ENCODE measurements around the gene CDK12. TPM values are rescaled to one million over a fixed set of nuclear protein-coding genes. Genes with fewer than 3 reads are reported as not detected.
"Not testable (repeated sequence)": the region's sequence is repeated elsewhere in the genome, so short reads cannot be mapped to it uniquely, and the experiment has no call there.

The CDK12 gene
- total and polyA plus RNA-seq, 2 experiments from 2014 or later: 20.9 to 55.3 TPM

- Histone ChIP-seq H4K20me1 (replicated peaks; ENCODE audit: insufficient read depth) (no peaks in the 10 kb centered on the region), H3K9me2 (ENCODE audit: insufficient read depth) (no peaks in the 10 kb centered on the region), H3K27me3 (ENCODE audit: insufficient read depth) (no peaks in the 10 kb centered on the region), H3K27ac (ENCODE audit: low read depth) (no peak overlapping the region), H3K4me3 (no peak overlapping the region), H3K79me2 (replicated peaks; ENCODE audit: insufficient read depth) (no peaks in the 10 kb centered on the region), H2AFZ (no peak overlapping the region), H3K36me3 (ENCODE audit: insufficient read depth) (no peaks in the 10 kb centered on the region), H3K4me2 (no peak overlapping the region), H3K4me1 (ENCODE audit: insufficient read depth) (no peaks in the 10 kb centered on the region), H3F3A (replicated peaks; ENCODE audit: low read depth) (no peaks in the 10 kb centered on the region; the same call in 1 of the 2 replicates)
- no peaks in the 10 kb centered on the region for H3K9me3 Mint-ChIP-seq
- H3K27me3 Mint-ChIP-seq (ENCODE audit: insufficient read depth, low read depth, poor library complexity): no peaks in the 10 kb centered on the region
- DNase-seq (ENCODE audit: low spot score) (no peak), ATAC-seq (no peak)
- no peak overlapping the region for H3K4me3 Mint-ChIP-seq
- peaks cover 7% of the 10 kb centered on the region for H3K36me3 Mint-ChIP-seq (ENCODE audit: low read depth)
- no peaks in the 10 kb centered on the region; the same call in 2 of the 3 replicates for H3K4me1 Mint-ChIP-seq
- TF ChIP-seq ZNF462 (CRISPR knock-in tag; IDR thresholded peaks at IDR 0.05): no peak
- no peak for TF ChIP-seq REST (IDR thresholded peaks at IDR 0.05; ENCODE audit: unreplicated experiment)
- TF ChIP-seq CREB1 (CRISPR knock-in tag; IDR thresholded peaks at IDR 0.05; ENCODE audit: low read depth): no peak
- no peak for TF ChIP-seq JUNB (IDR thresholded peaks at IDR 0.05; ENCODE audit: unreplicated experiment)
- no peak overlapping the region for H3K27ac Mint-ChIP-seq
Measured at GRCh38 chr17:39536468-39536867, 75.2 kb downstream of the CDK12 start.

- not testable (repeated sequence) for H3K27me3 Mint-ChIP-seq (ENCODE audit: insufficient read depth, low read depth, poor library complexity); H3K36me3 ChIP-seq (ENCODE audit: insufficient read depth); H3K4me2 ChIP-seq; H3K27me3 ChIP-seq (ENCODE audit: insufficient read depth); H4K20me1 ChIP-seq (replicated peaks; ENCODE audit: insufficient read depth); H3K4me1 Mint-ChIP-seq; ATAC-seq; H3K36me3 Mint-ChIP-seq (ENCODE audit: low read depth); H3K4me1 ChIP-seq (ENCODE audit: insufficient read depth); H3K4me3 Mint-ChIP-seq; H3K9me2 ChIP-seq (ENCODE audit: insufficient read depth); H3K4me3 ChIP-seq; DNase-seq (ENCODE audit: low spot score); H3K79me2 ChIP-seq (replicated peaks; ENCODE audit: insufficient read depth); H3K27ac Mint-ChIP-seq; H3K27ac ChIP-seq (ENCODE audit: low read depth); H3K9me3 Mint-ChIP-seq; H2AFZ ChIP-seq; H3F3A ChIP-seq (replicated peaks; ENCODE audit: low read depth)
Measured at GRCh38 chr17:39537364-39537763, 76.1 kb downstream of the CDK12 start.
